SK-N-SH treated with all-trans-retinoic acid at 6 μM for 48 hours (cell line): ENCODE measurements around the gene MED6.

Source experiments
- ATAC-seq: fragments of 200-7000 bp; cut with Tn5 transposase; 3 replicates; pipeline ENCODE4 v1.9.1; 2020; ENCODE audit warnings: mild to moderate bottlenecking, moderate library complexity
- ARNTL ChIP-seq: fragments of 450-650 bp; formaldehyde crosslinking; IDR thresholded peaks from 2 replicates; pipeline ENCODE4 v1.5.0; 2020; ENCODE audit warnings: low read depth, mild to moderate bottlenecking, moderate library complexity, borderline replicate concordance
- BACH2 ChIP-seq: fragments of 250-450 bp; sonication (Bioruptor Pico); IDR thresholded peaks from 2 replicates; pipeline ENCODE4 v1.9.0; 2021; ENCODE audit warnings: mild to moderate bottlenecking, borderline replicate concordance
- CSDC2 ChIP-seq: fragments of 250-450 bp; sonication (Bioruptor Pico); IDR thresholded peaks from 2 replicates; pipeline ENCODE4 v1.5.0; 2020; ENCODE audit warnings: mild to moderate bottlenecking, moderate library complexity
- ESRRG ChIP-seq: fragments of 250-450 bp; sonication (Bioruptor Pico); IDR thresholded peaks from 2 replicates; pipeline ENCODE4 v1.6.1; 2021; ENCODE audit warnings: mild to moderate bottlenecking
- GLIS3 ChIP-seq: fragments of 250-450 bp; sonication (Bioruptor Pico); IDR thresholded peaks from 2 replicates; pipeline ENCODE4 v1.5.0; 2020; ENCODE audit warnings: mild to moderate bottlenecking, moderate library complexity
- ISL1 ChIP-seq: fragments of 250-450 bp; sonication (Bioruptor Pico); IDR thresholded peaks from 2 replicates; pipeline ENCODE4 v2.1.2; 2022; ENCODE audit warnings: mild to moderate bottlenecking, moderate library complexity
- OSR1 ChIP-seq: fragments of 250-450 bp; sonication (Bioruptor Pico); IDR thresholded peaks from 2 replicates; pipeline ENCODE4 v1.8.0; 2022; ENCODE audit warnings: moderate library complexity, mild to moderate bottlenecking, inconsistent platforms
- PPARA ChIP-seq: fragments of 250-450 bp; sonication (Bioruptor Pico); IDR thresholded peaks from 2 replicates; pipeline ENCODE4 v1.5.0; 2020; ENCODE audit warnings: mild to moderate bottlenecking, borderline replicate concordance
- RARB ChIP-seq: fragments of 250-450 bp; sonication (Bioruptor Pico); IDR thresholded peaks from 2 replicates; pipeline ENCODE4 v1.8.0; 2021; ENCODE audit warnings: mild to moderate bottlenecking, moderate library complexity
- SNAI2 ChIP-seq: fragments of 250-450 bp; sonication (Bioruptor Pico); IDR thresholded peaks from 2 replicates; pipeline ENCODE4 v1.5.0; 2020; ENCODE audit warnings: mild to moderate bottlenecking, moderate library complexity
- TCF4 ChIP-seq: fragments of 250-450 bp; sonication (Bioruptor Pico); IDR thresholded peaks from 2 replicates; pipeline ENCODE4 v1.8.0; 2021; ENCODE audit warnings: mild to moderate bottlenecking, moderate library complexity, borderline replicate concordance
- ZC3H10 ChIP-seq: fragments of 250-450 bp; sonication (Bioruptor Pico); IDR thresholded peaks from 2 replicates; pipeline ENCODE4 v1.5.1; 2021; ENCODE audit warnings: mild to moderate bottlenecking, moderate library complexity
- ZFP3 ChIP-seq: fragments of 250-450 bp; sonication (Bioruptor Pico); IDR thresholded peaks from 2 replicates; pipeline ENCODE4 v1.5.0; 2020; ENCODE audit warnings: mild to moderate bottlenecking, moderate library complexity
- ZFP30 ChIP-seq: fragments of 450-650 bp; formaldehyde crosslinking; IDR thresholded peaks from 2 replicates; pipeline ENCODE4 v1.5.0; 2022; ENCODE audit warnings: mild to moderate bottlenecking, moderate library complexity
- ZNF565 ChIP-seq: fragments of 450-650 bp; formaldehyde crosslinking; conservative IDR thresholded peaks from 2 replicates; pipeline ENCODE4 v1.5.0; 2020; ENCODE audit warnings: low read depth, mild to moderate bottlenecking, moderate library complexity
- ZNF70 ChIP-seq: fragments of 450-650 bp; formaldehyde crosslinking; IDR thresholded peaks from 2 replicates; pipeline ENCODE4 v1.5.0; 2020; ENCODE audit warnings: mild to moderate bottlenecking, moderate library complexity
- ZNF8 ChIP-seq: fragments of 450-650 bp; formaldehyde crosslinking; IDR thresholded peaks from 2 replicates; pipeline ENCODE4 v1.5.0; 2020; ENCODE audit warnings: mild to moderate bottlenecking, moderate library complexity
- TF ChIP-seq, protein P1 (sequence below): fragments of 250-450 bp; sonication (Bioruptor Pico); IDR thresholded peaks from 2 replicates; pipeline ENCODE4 v1.5.1; 2021; ENCODE audit warnings: mild to moderate bottlenecking, moderate library complexity
- TF ChIP-seq, protein P2 (sequence below): fragments of 250-450 bp; sonication (Bioruptor Pico); IDR thresholded peaks from 2 replicates; pipeline ENCODE4 v1.5.1; 2020; ENCODE audit warnings: low read depth, mild to moderate bottlenecking, moderate library complexity
- TF ChIP-seq, protein P3 (sequence below): fragments of 250-450 bp; sonication (Bioruptor Pico); IDR thresholded peaks from 2 replicates; pipeline ENCODE4 v1.8.0; 2020; ENCODE audit warnings: mild to moderate bottlenecking, moderate library complexity, borderline replicate concordance

The MED6 gene

DNA sequence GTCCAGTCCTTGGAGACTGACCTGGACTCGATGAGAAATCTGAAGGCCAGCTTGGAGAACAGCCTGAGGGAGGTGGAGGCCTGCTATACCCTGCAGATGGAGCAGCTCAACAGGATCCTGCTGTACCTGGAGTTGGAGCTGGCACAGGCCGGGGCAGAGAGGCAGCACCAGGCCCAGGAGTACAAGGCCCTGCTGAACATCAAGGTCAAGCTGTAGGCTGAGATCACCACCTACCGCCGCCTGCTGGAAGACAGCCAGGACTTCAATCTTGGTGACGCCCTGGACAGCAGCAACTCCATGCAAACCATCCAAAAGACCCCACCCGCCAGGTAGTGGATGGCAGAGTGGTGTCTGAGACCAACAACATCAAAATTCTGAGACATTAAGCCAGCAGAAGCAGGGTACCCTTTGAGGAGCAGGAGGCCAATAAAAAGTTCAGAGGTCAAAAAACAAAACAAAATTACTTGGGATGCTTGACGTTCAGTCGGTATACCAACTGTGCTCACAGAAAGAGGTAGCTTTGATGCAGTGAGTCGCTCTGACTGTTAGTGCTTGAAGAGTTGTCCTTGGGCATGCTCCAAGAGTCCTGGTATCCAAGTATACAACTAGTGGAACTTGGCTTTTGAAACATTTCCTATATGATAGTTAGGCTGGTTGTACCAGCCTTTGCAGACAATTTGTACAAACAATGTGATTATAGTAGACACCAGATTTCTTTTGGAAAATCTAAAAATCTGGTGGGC, 4.8 kb downstream of the MED6 start:
- TF ChIP-seq, protein P1, sequence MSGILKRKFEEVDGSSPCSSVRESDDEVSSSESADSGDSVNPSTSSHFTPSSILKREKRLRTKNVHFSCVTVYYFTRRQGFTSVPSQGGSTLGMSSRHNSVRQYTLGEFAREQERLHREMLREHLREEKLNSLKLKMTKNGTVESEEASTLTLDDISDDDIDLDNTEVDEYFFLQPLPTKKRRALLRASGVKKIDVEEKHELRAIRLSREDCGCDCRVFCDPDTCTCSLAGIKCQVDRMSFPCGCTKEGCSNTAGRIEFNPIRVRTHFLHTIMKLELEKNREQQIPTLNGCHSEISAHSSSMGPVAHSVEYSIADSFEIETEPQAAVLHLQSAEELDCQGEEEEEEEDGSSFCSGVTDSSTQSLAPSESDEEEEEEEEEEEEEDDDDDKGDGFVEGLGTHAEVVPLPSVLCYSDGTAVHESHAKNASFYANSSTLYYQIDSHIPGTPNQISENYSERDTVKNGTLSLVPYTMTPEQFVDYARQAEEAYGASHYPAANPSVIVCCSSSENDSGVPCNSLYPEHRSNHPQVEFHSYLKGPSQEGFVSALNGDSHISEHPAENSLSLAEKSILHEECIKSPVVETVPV, result no peak
- TF ChIP-seq ZFP3 (CRISPR knock-in tag) (no peak), RARB (no peak), ZNF70 (no peak), ESRRG (CRISPR knock-in tag) (no peak), ZC3H10 (CRISPR knock-in tag) (no peak), ARNTL (CRISPR knock-in tag) (no peak)
- TF ChIP-seq, protein P2, sequence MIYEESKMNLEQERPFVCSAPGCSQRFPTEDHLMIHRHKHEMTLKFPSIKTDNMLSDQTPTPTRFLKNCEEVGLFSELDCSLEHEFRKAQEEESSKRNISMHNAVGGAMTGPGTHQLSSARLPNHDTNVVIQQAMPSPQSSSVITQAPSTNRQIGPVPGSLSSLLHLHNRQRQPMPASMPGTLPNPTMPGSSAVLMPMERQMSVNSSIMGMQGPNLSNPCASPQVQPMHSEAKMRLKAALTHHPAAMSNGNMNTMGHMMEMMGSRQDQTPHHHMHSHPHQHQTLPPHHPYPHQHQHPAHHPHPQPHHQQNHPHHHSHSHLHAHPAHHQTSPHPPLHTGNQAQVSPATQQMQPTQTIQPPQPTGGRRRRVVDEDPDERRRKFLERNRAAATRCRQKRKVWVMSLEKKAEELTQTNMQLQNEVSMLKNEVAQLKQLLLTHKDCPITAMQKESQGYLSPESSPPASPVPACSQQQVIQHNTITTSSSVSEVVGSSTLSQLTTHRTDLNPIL, result no peak
- TF ChIP-seq, all 23 proteins: peak for 0
- ATAC-seq, result no peak

DNA sequence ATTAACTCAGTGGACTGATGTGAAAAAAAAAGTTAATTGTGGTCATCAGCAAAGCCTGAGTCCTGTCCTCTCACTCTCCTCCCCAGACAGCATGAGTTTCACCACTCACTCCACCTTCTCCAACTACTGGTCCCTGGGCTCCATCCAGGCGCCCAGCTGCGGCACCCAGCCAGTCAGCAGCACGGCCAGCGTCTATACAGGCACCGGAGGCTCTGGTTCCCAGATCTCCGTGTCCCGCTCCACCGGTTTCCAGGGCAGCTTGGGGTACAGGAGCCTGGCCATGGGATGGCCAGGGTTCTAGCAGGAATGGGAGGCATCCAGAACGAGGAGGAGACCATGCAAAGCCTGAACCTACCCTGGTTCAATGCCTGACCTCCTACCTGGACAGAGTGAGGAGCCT, 6.0 kb downstream of the MED6 start:
- ATAC-seq, result no peak
- TF ChIP-seq ARNTL (CRISPR knock-in tag) (no peak), TCF4 (CRISPR knock-in tag) (no peak), OSR1 (CRISPR knock-in tag) (no peak), GLIS3 (no peak), ZFP30 (CRISPR knock-in tag) (no peak), RARB (no peak), ZNF565 (no peak), BACH2 (no peak)
- TF ChIP-seq, protein P1, result no peak
- TF ChIP-seq, all 23 proteins: peak for 0

DNA sequence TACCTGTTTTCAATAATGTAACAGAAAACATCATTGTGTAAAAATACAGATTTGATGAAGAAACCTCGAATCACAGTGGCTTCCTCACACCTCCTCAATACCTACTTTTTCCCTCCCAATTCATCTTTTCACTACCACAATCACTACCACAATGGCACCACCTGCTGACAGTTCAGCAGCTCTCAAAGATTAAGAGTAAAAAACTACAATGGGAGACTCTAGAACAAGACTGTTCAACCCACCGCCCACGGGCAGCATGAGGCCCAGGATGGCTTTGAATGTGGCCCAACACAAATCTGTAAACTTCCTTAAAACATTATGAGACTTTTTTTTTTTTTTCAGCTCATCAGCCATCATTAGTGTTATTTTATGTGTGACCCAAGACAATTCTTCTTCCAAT, 15.2 kb downstream of the MED6 start:
- TF ChIP-seq ZNF8 (no peak), ISL1 (CRISPR knock-in tag) (no peak), TCF4 (CRISPR knock-in tag) (no peak), BACH2 (no peak), ZFP30 (CRISPR knock-in tag) (no peak), SNAI2 (CRISPR knock-in tag) (no peak), ZNF70 (no peak), ZC3H10 (CRISPR knock-in tag) (no peak), ARNTL (CRISPR knock-in tag) (no peak), GLIS3 (no peak), PPARA (CRISPR knock-in tag) (no peak), ZFP3 (CRISPR knock-in tag) (no peak), CSDC2 (CRISPR knock-in tag) (no peak), ZNF565 (no peak)
- TF ChIP-seq, protein P1, result no peak
- TF ChIP-seq, protein P3, sequence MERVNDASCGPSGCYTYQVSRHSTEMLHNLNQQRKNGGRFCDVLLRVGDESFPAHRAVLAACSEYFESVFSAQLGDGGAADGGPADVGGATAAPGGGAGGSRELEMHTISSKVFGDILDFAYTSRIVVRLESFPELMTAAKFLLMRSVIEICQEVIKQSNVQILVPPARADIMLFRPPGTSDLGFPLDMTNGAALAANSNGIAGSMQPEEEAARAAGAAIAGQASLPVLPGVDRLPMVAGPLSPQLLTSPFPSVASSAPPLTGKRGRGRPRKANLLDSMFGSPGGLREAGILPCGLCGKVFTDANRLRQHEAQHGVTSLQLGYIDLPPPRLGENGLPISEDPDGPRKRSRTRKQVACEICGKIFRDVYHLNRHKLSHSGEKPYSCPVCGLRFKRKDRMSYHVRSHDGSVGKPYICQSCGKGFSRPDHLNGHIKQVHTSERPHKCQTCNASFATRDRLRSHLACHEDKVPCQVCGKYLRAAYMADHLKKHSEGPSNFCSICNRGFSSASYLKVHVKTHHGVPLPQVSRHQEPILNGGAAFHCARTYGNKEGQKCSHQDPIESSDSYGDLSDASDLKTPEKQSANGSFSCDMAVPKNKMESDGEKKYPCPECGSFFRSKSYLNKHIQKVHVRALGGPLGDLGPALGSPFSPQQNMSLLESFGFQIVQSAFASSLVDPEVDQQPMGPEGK (CRISPR knock-in tag), result no peak
- TF ChIP-seq, protein P2, result no peak
- TF ChIP-seq, all 23 proteins: peak for 0
- ATAC-seq, result no peak
